SK-N-SH (cell line): ENCODE measurements around the gene DTX3. TPM values are rescaled to one million over a fixed set of nuclear protein-coding genes. Genes with fewer than 3 reads are reported as not detected.

Experiments used
- CTCF ChIA-PET: fragments of 300-600, 350-600 bp; formaldehyde crosslinking; extraction: SDS; loops from one replicate; lab custom pipeline; 2021; lab: Yijun Ruan, JAX
- POLR2A ChIA-PET: fragments of 350-600 bp; sonication (Branson Sonifier 250); formaldehyde crosslinking; extraction: SDS; loops from one replicate; lab custom pipeline; 2020; ENCODE audit warnings: antibody characterized with exemption, inconsistent platforms; lab: Yijun Ruan, JAX
- DNase-seq: peaks from one replicate; pipeline ENCODE4 v3.0.0; 2012
- H2AFZ ChIP-seq: fragments of 200-600 bp; sonication (generic); 2 replicates; pipeline ENCODE4 v1.8.1; 2016; ENCODE audit warnings: antibody characterized with exemption, mild to moderate bottlenecking, low read depth
- H3F3A ChIP-seq: fragments of 200-600 bp; sonication (generic); replicated peaks from 2 replicates; pipeline ENCODE3; 2016; ENCODE audit warnings: antibody characterized with exemption, mild to moderate bottlenecking; ENCODE audit not compliant: insufficient read depth
- H3K27ac ChIP-seq, 2 experiments: fragments of 200-500 bp in 1 of 2; fragments of 200-600 bp in 1 of 2; sonication (Bioruptor generic) in 1 of 2; sonication (generic), shearing (Covaris generic) in 1 of 2; 2 replicates each; pipeline versions ENCODE4 v1.5.1 to v1.6.1; 2014 to 2016; ENCODE audit warnings: low read depth in 2 of 2, inconsistent platforms in 1 of 2, low read length in 1 of 2, mild to moderate bottlenecking in 1 of 2, mixed read lengths in 1 of 2
- H3K27me3 ChIP-seq: fragments of 200-600 bp; sonication (generic), shearing (Covaris generic); 2 replicates; pipeline ENCODE4 v1.6.1; 2016; ENCODE audit warnings: mixed run types; ENCODE audit not compliant: insufficient read depth
- H3K36me3 ChIP-seq, 2 experiments: fragments of 200-500 bp in 1 of 2; fragments of 200-600 bp in 1 of 2; sonication (Bioruptor generic) in 1 of 2; sonication (generic) in 1 of 2; replicated peaks in 1 of 2; 2 replicates each; pipeline versions ENCODE3 to v1.5.1; 2014 to 2016; ENCODE audit warnings: low read length in 1 of 2, mild to moderate bottlenecking in 1 of 2; ENCODE audit not compliant: insufficient read depth in 2 of 2, control insufficient read depth in 1 of 2
- H3K4me1 ChIP-seq, 2 experiments: fragments of 200-500 bp in 1 of 2; fragments of 200-600 bp in 1 of 2; sonication (Bioruptor generic) in 1 of 2; sonication (generic), shearing (Covaris generic) in 1 of 2; 2 replicates each; pipeline versions ENCODE4 v1.5.1 to v1.6.1; 2014 to 2016; ENCODE audit warnings: low read depth in 1 of 2, low read length in 1 of 2, mixed run types in 1 of 2; ENCODE audit not compliant: insufficient read depth in 2 of 2, control insufficient read depth in 1 of 2
- H3K4me2 ChIP-seq: fragments of 200-600 bp; sonication (generic), shearing (Covaris generic); 2 replicates; pipeline ENCODE4 v1.6.1; 2017; ENCODE audit warnings: mixed run types
- H3K4me3 ChIP-seq, 2 experiments: fragments of 200-500 bp in 1 of 2; fragments of 200-600 bp in 1 of 2; sonication (Bioruptor generic) in 1 of 2; sonication (generic), shearing (Covaris generic) in 1 of 2; 2 replicates each; pipeline versions ENCODE4 v1.5.1 to v1.8.1; 2014 to 2016; ENCODE audit warnings: low read depth in 2 of 2, inconsistent platforms in 1 of 2, low read length in 1 of 2, mild to moderate bottlenecking in 1 of 2, mixed read lengths in 1 of 2, moderate library complexity in 1 of 2
- H3K79me2 ChIP-seq: fragments of 200-600 bp; sonication (generic); 2 replicates; pipeline ENCODE4 v1.8.1; 2017; ENCODE audit warnings: mild to moderate bottlenecking; ENCODE audit not compliant: insufficient read depth
- H3K9ac ChIP-seq: fragments of 200-600 bp; sonication (generic); 2 replicates; pipeline ENCODE4 v1.6.1; 2017; ENCODE audit warnings: mixed run types
- H3K9me2 ChIP-seq: fragments of 200-600 bp; sonication (generic); 2 replicates; pipeline ENCODE4 v1.6.1; 2017; ENCODE audit warnings: mixed run types
- H3K9me3 ChIP-seq: fragments of 200-600 bp; sonication (generic); 2 replicates; pipeline ENCODE4 v1.6.1; 2017; ENCODE audit warnings: mixed run types, mild to moderate bottlenecking, moderate library complexity
- H4K20me1 ChIP-seq: fragments of 200-600 bp; sonication (generic); 2 replicates; pipeline ENCODE4 v1.6.1; 2017; ENCODE audit warnings: mild to moderate bottlenecking, mixed run types; ENCODE audit not compliant: insufficient read depth
- CTCF ChIP-seq: fragments of 200-600 bp; sonication (generic); IDR thresholded peaks from 2 replicates; pipeline ENCODE4 v1.6.1; 2017; ENCODE audit warnings: antibody characterized with exemption, mild to moderate bottlenecking, moderate library complexity
- ELF1 ChIP-seq: IDR thresholded peaks from 2 replicates; pipeline ENCODE4 v1.4.0; 2012
- FOSL2 ChIP-seq: IDR thresholded peaks from 2 replicates; pipeline ENCODE4 v1.4.0; 2012; ENCODE audit warnings: low read depth, mild to moderate bottlenecking, moderate library complexity, borderline replicate concordance
- FOXM1 ChIP-seq: IDR thresholded peaks from 2 replicates; pipeline ENCODE4 v1.4.0; 2012; ENCODE audit warnings: low read depth, mild to moderate bottlenecking
- GABPA ChIP-seq: IDR thresholded peaks from 2 replicates; pipeline ENCODE4 v1.4.0; 2012; ENCODE audit warnings: low read depth, mild to moderate bottlenecking
- IRF3 ChIP-seq: fragments of 150-350 bp; IDR thresholded peaks from 2 replicates; pipeline ENCODE4 v1.6.1; 2016; ENCODE audit warnings: mild to moderate bottlenecking, low read depth, low read length
- JUND ChIP-seq: IDR thresholded peaks from 2 replicates; pipeline ENCODE4 v1.4.0; 2012
- MEF2A ChIP-seq: IDR thresholded peaks from 2 replicates; pipeline ENCODE4 v1.4.0; 2012; ENCODE audit warnings: low read depth, borderline replicate concordance
- NFIC ChIP-seq: IDR thresholded peaks from 2 replicates; pipeline ENCODE4 v1.4.0; 2012; ENCODE audit warnings: borderline replicate concordance
- POLR2AphosphoS5 ChIP-seq: IDR thresholded peaks from 2 replicates; pipeline ENCODE4 v1.6.1; 2012; ENCODE audit warnings: low read depth, low read length
- REST ChIP-seq: IDR thresholded peaks from 2 replicates; pipeline ENCODE4 v1.6.1; 2012; ENCODE audit warnings: mild to moderate bottlenecking, low read depth, low read length, moderate library complexity
- RXRA ChIP-seq: IDR thresholded peaks from 2 replicates; pipeline ENCODE4 v1.4.0; 2012; ENCODE audit warnings: low read depth, mild to moderate bottlenecking, borderline replicate concordance
- SIN3A ChIP-seq: IDR thresholded peaks from 2 replicates; pipeline ENCODE4 v1.6.1; 2012; ENCODE audit warnings: low read depth, mild to moderate bottlenecking, low read length, moderate library complexity, borderline replicate concordance
- SMC3 ChIP-seq: IDR thresholded peaks from 2 replicates; pipeline ENCODE4 v1.6.1; 2012; ENCODE audit warnings: low read depth, low read length, improper control_type of control experiment
- TCF12 ChIP-seq: IDR thresholded peaks from 2 replicates; pipeline ENCODE4 v1.4.0; 2012
- WGBS: methylation state at CpG from one replicate; pipeline ENCODE4 v1.1.6; 2017; ENCODE audit warnings: low lambda C conversion rate; 5-methylcytosine and 5-hydroxymethylcytosine counted together
- polyA plus RNA-seq, 3 experiments: library from polyadenylated mRNA; depleted of rRNA; stranded (reverse); fragments of >200 nt; gene quantifications; 2 replicates each; pipeline ENCODE4 v1.2.3, GENCODE V29; 2012

DTX3 gene
- polyA plus RNA-seq, 1 of the 3 experiments (the other 2 are of a cell fraction) = 61.2 TPM

GRCh38 chr12:57600395-57600794 is 4.2 kb upstream of the DTX3 start:
- Histone ChIP-seq H3K79me2 (peaks cover 6% of the 10 kb centered on the region; the same call in 1 of the 2 replicates), H3K36me3 (peaks cover 26 to 53% of the 10 kb centered on the region in 2 experiments), H3K27ac (no peak overlapping the region), H2AFZ (no peak overlapping the region), H3F3A (no peaks in the 10 kb centered on the region), H3K4me3 (no peak overlapping the region), H3K9ac (no peak overlapping the region), H3K4me1 (peaks cover 9 to 10% of the 10 kb centered on the region in 2 experiments; a peak in 3 of 4 replicates), H4K20me1 (no peaks in the 10 kb centered on the region), H3K9me2 (no peaks in the 10 kb centered on the region), H3K9me3 (no peaks in the 10 kb centered on the region), H3K4me2 (no peak overlapping the region), H3K27me3 (no peaks in the 10 kb centered on the region)
- TF ChIP-seq MEF2A (no peak), NFIC (no peak), CTCF (no peak)
- WGBS = 83% methylated on average over 2 of the region's 2 CpGs
- ChIA-PET POLR2A (interaction anchor here (1.6 kb wide), 1 partner anchor 9 kb away, joined by 6 read pairs; the partner anchor contains the start of gene PIP4K2C), CTCF (interaction anchor here (0.7 to 2.3 kb wide), 7 partner anchors 10 to 183 kb away, joined by 3 to 14 read pairs (median 4); partner anchors contain the start of genes B4GALNT1, PIP4K2C and TSFM)
- no peak for DNase-seq

GRCh38 chr12:57602544-57602943 is 2.1 kb upstream of the DTX3 start:
- H3K4me1 ChIP-seq = peaks cover 9 to 17% of the 10 kb centered on the region in 2 experiments; a peak in 3 of 4 replicates
- TF ChIP-seq FOSL2 (no peak), FOXM1 (no peak), SMC3 (no peak), GABPA (no peak), IRF3 (no peak), ELF1 (no peak), REST (no peak), TCF12 (no peak), SIN3A (no peak), POLR2AphosphoS5 (no peak), JUND (no peak), RXRA (no peak)
- no peak overlapping the region for H2AFZ ChIP-seq
- peaks cover 2% of the 10 kb centered on the region for H3F3A ChIP-seq
- no peak overlapping the region for H3K27ac ChIP-seq
- H3K27me3 ChIP-seq = no peaks in the 10 kb centered on the region
- H4K20me1 ChIP-seq = no peaks in the 10 kb centered on the region
- no peak overlapping the region for H3K9ac ChIP-seq
- peaks cover 6% of the 10 kb centered on the region; the same call in 1 of the 2 replicates for H3K79me2 ChIP-seq
- no peaks in the 10 kb centered on the region for H3K9me2 ChIP-seq
- no peak overlapping the region for H3K4me2 ChIP-seq
- peaks cover 19 to 49% of the 10 kb centered on the region in 2 experiments for H3K36me3 ChIP-seq
- POLR2A ChIA-PET = no interaction called here
- CTCF ChIA-PET = interaction anchor here (1.8 to 7.6 kb wide), 4 partner anchors 9 to 19 kb away, joined by 6 to 65 read pairs (median 10); partner anchors contain the start of gene PIP4K2C
- no peaks in the 10 kb centered on the region for H3K9me3 ChIP-seq
- H3K4me3 ChIP-seq = no peak overlapping the region
- DNase-seq = no peak
